Omental fat pad (tissue), 4 donors: ENCODE results near the gene CCNY. TPM values are rescaled to one million over a fixed set of nuclear protein-coding genes. Genes with fewer than 3 reads are reported as not detected.

Experiments used
- ATAC-seq: fragments of 150-250 bp; one replicate; pipeline ENCODE4 v1.9.1; 2016; ENCODE audit warnings: mild to moderate bottlenecking, moderate library complexity; ENCODE audit not compliant: low FRiP score
- DNase-seq: peaks from one replicate; pipeline ENCODE4 v3.0.0-alpha.2; 2019; ENCODE audit warnings: low spot score
- total RNA-seq, 4 donors: library from RNA; depleted of rRNA; stranded (reverse); fragments of >200 nt; gene quantifications; one replicate each; pipeline ENCODE4 v1.1.0, GENCODE V29; 2016
- TF ChIP-seq, protein P1 (sequence below), 3 donors: fragments of 450-650 bp; IDR thresholded peaks; one replicate each; pipeline ENCODE4 v1.5.1; 2016 to 2017; ENCODE audit warnings: antibody characterized with exemption in 3 of 3, mild to moderate bottlenecking in 3 of 3, moderate library complexity in 2 of 3

The CCNY gene
- total RNA-seq, 4 donors from 2014 or later, result 38.6 to 49.5 (median 47.2) TPM

DNA sequence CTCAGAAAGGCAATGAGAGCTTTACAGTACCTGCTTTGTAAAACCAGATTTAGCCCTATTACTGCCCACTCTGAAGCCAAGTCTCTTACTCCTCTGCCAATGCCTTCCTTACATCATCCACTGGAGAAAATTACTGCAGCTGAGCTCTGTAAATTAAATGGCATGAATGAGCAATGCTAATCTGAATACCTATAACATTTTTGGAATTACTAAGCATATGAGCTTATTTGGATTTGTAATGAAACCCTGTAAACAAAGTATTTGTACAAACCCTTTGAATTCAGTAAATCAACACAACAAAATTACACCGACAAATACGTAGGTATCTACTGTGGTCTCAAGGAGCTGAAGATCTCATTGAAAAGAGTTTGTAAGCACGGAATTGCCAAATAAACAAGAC lies 12.1 kb upstream of the CCNY start:
- ATAC-seq (no peak), DNase-seq (no peak)
- TF ChIP-seq, protein P1, sequence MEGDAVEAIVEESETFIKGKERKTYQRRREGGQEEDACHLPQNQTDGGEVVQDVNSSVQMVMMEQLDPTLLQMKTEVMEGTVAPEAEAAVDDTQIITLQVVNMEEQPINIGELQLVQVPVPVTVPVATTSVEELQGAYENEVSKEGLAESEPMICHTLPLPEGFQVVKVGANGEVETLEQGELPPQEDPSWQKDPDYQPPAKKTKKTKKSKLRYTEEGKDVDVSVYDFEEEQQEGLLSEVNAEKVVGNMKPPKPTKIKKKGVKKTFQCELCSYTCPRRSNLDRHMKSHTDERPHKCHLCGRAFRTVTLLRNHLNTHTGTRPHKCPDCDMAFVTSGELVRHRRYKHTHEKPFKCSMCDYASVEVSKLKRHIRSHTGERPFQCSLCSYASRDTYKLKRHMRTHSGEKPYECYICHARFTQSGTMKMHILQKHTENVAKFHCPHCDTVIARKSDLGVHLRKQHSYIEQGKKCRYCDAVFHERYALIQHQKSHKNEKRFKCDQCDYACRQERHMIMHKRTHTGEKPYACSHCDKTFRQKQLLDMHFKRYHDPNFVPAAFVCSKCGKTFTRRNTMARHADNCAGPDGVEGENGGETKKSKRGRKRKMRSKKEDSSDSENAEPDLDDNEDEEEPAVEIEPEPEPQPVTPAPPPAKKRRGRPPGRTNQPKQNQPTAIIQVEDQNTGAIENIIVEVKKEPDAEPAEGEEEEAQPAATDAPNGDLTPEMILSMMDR (IDR thresholded peaks at IDR 0.05), result no peak

DNA sequence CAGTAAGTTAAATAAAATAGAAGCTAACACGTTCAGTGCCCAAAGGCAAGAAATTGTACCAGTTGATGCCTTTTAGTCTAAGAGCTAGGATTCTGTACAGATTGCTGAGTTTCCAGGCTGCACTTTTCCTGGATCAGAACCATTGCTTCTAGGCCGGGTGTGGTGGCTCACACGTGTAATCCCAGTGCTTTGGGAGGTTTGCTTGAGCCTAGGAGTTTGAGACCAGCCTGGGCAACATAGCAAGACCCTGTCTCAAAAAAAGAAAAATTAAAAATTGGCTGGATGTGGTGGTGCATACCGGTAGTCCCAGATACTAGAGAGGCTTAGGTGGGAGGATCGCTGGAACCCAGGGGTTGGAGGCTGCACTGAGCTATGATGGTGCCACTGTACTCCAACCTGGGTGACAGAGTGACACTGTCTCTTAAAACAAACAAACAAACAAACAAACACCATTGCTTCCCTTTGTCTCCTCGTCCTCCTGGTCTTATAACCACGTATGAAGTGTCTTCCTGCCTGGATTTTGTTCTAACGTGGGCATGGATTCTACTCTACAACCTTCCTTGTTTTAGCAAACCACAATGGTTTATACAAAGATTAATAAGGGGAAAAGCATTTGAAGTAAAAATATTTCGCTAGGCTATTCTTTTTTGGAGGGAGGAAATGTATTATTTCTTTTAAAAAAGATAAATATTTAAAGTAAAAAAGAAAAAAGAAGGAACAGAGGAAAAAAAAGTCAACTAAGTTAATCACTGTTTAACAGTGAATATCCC lies 9.7 kb upstream of the CCNY start:
- TF ChIP-seq, protein P1 (IDR thresholded peaks at IDR 0.05), result no peak

DNA sequence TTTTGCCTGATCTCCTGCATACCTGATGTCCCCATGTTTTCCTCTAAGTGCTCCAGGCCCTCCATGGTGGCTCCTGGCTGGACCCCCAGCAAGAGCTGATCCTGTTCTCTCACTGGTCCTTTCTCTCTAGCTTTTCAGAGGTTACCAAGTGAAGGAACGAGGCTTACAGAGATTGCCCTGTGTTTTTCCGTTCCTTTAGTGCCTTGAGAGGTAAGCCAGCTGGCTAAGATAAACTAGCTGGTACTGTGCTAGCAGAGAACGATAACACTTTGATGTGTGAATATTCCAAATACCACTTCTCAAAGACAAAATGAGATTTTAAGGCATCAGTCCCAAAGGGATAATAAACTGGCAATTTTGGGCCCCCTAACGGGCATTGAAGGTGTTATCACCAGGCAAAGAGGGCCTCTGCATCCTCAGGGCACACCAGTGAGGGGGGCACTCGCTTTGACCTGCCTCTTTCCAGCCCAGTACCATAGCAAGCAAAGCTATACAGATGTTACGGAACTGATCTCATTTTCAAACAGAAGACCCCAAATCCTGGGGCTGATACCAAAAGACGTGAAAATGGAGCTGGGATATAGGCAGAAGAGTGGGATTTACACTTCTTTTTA lies 8.4 kb upstream of the CCNY start:
- DNase-seq (no peak), ATAC-seq (no peak)
- TF ChIP-seq, protein P1 (IDR thresholded peaks at IDR 0.05), result no peak

More for the DNA sequence above, 9.7 kb upstream of the CCNY start:
- DNase-seq (no peak), ATAC-seq (no peak)

DNA sequence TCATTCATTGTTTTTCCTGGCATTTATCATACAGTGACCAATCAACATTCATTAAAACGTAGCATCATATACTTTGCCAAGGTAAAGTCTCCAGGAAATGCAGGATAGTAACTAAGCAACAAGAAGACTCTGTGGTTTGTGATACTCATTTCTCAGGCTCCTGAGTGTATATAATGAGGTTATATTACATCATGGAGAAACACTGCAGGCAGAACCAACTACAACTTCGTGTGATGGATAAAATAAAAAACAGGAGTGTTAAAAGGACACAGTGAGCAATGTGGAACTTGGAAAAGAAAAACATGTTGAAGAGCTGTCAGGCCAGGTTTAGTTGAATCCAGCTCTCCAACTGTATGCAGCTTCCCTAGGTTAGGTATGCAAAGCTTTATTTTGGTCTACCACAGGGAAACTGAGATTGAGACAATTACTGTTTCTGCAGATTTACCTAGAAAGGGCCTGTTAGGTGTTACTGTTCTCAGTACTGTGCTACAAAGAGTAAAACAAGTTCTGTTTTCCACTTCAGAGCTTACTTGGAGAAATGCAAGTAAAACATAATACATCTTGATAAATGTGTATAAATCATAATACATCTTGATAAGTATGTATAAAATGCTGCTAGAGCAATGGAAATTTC lies 7.8 kb upstream of the CCNY start:
- DNase-seq, result no peak
- ATAC-seq, result no peak
- TF ChIP-seq, protein P1 (IDR thresholded peaks at IDR 0.05), result no peak

DNA sequence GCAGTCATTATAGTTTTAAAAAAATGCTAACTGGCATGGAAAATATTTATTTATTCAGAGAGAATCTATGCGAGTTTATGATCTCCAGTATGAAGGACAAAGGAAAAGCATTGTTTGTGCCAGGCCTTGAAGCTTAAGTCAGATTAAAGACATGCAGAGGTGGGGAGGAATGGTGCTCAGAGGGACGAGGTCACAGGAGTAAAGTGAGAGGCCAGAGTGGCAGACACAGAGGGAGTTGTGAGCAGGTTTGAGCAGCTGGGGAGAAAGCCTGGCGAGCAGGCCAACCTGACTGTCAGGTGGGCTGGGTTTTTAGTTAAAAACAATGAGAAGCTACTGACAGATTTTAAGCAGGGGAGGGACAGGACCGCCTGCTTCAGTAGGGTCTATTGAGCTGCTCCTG lies 6.8 kb upstream of the CCNY start:
- DNase-seq, result no peak
- ATAC-seq, result no peak
- TF ChIP-seq, protein P1 (IDR thresholded peaks at IDR 0.05), result no peak

DNA sequence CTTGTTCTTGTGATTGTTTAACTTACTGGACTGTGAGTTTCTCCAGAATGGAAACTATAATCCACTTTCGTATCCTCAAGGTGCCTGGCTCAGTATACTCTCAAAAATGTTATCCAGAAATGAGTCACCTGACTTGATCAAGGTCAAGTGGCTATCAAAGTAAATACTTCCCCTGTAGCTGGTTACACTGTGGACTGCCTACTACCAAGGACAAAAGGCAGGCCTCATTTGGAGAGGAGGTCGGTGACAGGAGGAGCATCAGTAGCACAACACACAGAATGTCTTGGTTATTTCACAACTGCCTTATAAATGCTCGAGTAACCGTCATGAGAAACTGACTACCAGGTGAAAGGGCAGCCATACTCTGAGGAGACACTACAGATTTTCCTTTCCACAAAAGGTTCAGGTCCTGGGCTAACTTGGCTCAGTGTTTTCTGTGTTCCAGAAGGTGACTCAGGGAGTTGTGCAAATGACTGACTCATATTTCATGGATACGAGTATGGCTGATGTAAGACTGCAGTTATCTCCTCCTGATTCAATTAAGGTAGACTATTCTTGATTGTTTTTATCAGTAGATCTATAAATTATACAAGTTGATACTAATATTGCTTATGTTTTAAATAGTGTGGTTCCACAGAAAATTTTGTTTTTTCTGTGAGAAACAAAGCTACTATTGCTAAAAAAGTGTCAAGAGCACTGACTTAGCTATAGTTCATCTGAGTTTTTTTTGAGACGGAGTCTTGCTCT lies 4.2 kb upstream of the CCNY start:
- DNase-seq (no peak), ATAC-seq (peak; percentile 74)
- TF ChIP-seq, protein P1 (IDR thresholded peaks at IDR 0.05), result no peak
